GM13976 (cell line): ENCODE results near the gene SYT12.
"Not testable (repeated sequence)": the region's sequence is repeated elsewhere in the genome, so short reads cannot be mapped to it uniquely, and the experiment has no call there.

ENCODE experiments used
- DNase-seq: peaks from one replicate; pipeline ENCODE4 v3.0.0; 2012; ENCODE audit warnings: low spot score
- CTCF ChIP-seq: IDR thresholded peaks from 2 replicates; pipeline ENCODE4 v1.5.1; 2012; ENCODE audit warnings: borderline replicate concordance, mild to moderate bottlenecking; ENCODE audit not compliant: insufficient read depth; ENCODE audit errors: extremely low read depth, missing control alignments, control extremely low read depth
- in situ Hi-C: fragments of 300-500 bp; cut with MboI; formaldehyde crosslinking; loops from one replicate; pipeline ENCODE4 v1.12.0; 2022; ENCODE audit warnings: low sequenced_read_pairs, mixed read lengths, inconsistent platforms; ENCODE audit not compliant: unreplicated experiment

The SYT12 gene

GRCh38 chr11:66985508-66986177, 37.3 kb upstream of the SYT12 start:
- in situ Hi-C loops = no loop called here
- DNase-seq = no peak
- no peak for TF ChIP-seq CTCF

GRCh38 chr11:66986178-66986545, 36.8 kb upstream of the SYT12 start:
- TF ChIP-seq CTCF = no peak
- in situ Hi-C loops = no loop called here
- DNase-seq = no peak

GRCh38 chr11:66987158-66987620, 35.7 kb upstream of the SYT12 start:
- DNase-seq = no peak
- TF ChIP-seq CTCF = no peak
- in situ Hi-C loops = no loop called here

- in situ Hi-C loops = no loop called here
- TF ChIP-seq CTCF = no peak
- no peak for DNase-seq
These were observed 34.9 kb upstream of the SYT12 start for GRCh38 chr11:66987924-66988637.

- in situ Hi-C loops, DNase-seq: not testable (repeated sequence)
These were observed 34.2 kb upstream of the SYT12 start for GRCh38 chr11:66988741-66989140.

- DNase-seq, in situ Hi-C loops: not testable (repeated sequence)
These were observed 33.6 kb upstream of the SYT12 start for GRCh38 chr11:66989360-66989759.

GRCh38 chr11:66992041-66992440, 30.9 kb upstream of the SYT12 start:
- TF ChIP-seq CTCF = no peak
- in situ Hi-C loops = no loop called here
- no peak for DNase-seq
